IMR-90 (cell line): ENCODE results near the gene CNNM1. TPM values are rescaled to one million over a fixed set of nuclear protein-coding genes. Genes with fewer than 3 reads are reported as not detected.

Experiments used
- ATAC-seq: fragments of 200-7000 bp; cut with Tn5 transposase; 2 replicates; pipeline ENCODE4 v1.9.1; 2020; ENCODE audit warnings: low read depth, mild to moderate bottlenecking, moderate library complexity
- BruUV-seq: library from RNA; stranded (reverse); fragments of 400-500 nt; replicated peaks from 2 replicates; lab custom pipeline; 2021; lab: Mats Ljungman, UMichigan
- CTCF ChIA-PET: fragments of 300-600 bp; formaldehyde crosslinking; extraction: SDS; loops from one replicate; lab custom pipeline; 2021; ENCODE audit warnings: antibody characterized with exemption; lab: Yijun Ruan, JAX
- POLR2A ChIA-PET: fragments of 300-600 bp; sonication (Branson Sonifier 250); formaldehyde crosslinking; loops from one replicate; lab custom pipeline; 2022; ENCODE audit warnings: antibody characterized with exemption; ENCODE audit not compliant: unreplicated experiment; lab: Charles Lee
- DNase-seq: peaks from one replicate; pipeline ENCODE4 v3.0.0; 2013
- H2AFZ ChIP-seq: replicated peaks from 2 replicates; pipeline ENCODE3; 2013; ENCODE audit warnings: low read length, mild to moderate bottlenecking; ENCODE audit not compliant: poor library complexity
- H2AK5ac ChIP-seq: 2 replicates; pipeline ENCODE4 v1.6.1; 2013; ENCODE audit warnings: low read depth, low read length, inconsistent platforms
- H2AK9ac ChIP-seq: replicated peaks from 2 replicates; pipeline ENCODE3; 2013; ENCODE audit warnings: mild to moderate bottlenecking, low read depth, low read length, moderate library complexity; ENCODE audit not compliant: poor library complexity
- H2BK120ac ChIP-seq: 2 replicates; pipeline ENCODE4 v1.6.1; 2013; ENCODE audit warnings: low read depth, low read length, inconsistent platforms
- H2BK15ac ChIP-seq: 3 replicates; pipeline ENCODE4 v1.6.1; 2013; ENCODE audit warnings: low read depth, low read length, inconsistent platforms
- H2BK20ac ChIP-seq: 2 replicates; pipeline ENCODE4 v1.6.1; 2013; ENCODE audit warnings: low read depth, mild to moderate bottlenecking, inconsistent platforms, low read length, moderate library complexity
- H2BK5ac ChIP-seq: 2 replicates; pipeline ENCODE4 v1.6.1; 2013; ENCODE audit warnings: mild to moderate bottlenecking, low read depth, low read length, inconsistent platforms; ENCODE audit not compliant: poor library complexity, severe bottlenecking
- H3K14ac ChIP-seq: replicated peaks from 2 replicates; pipeline ENCODE4 v1.6.1; 2013; ENCODE audit warnings: low read depth, low read length, inconsistent platforms
- H3K18ac ChIP-seq: 2 replicates; pipeline ENCODE4 v1.6.1; 2013; ENCODE audit warnings: low read depth, low read length, control low read depth
- H3K23ac ChIP-seq: 2 replicates; pipeline ENCODE4 v1.6.1; 2013; ENCODE audit warnings: low read depth, low read length, inconsistent platforms
- H3K27ac ChIP-seq: 2 replicates; pipeline ENCODE4 v1.5.1; 2013; ENCODE audit warnings: mild to moderate bottlenecking, control low read depth, low read length; ENCODE audit not compliant: insufficient read depth
- H3K27me3 ChIP-seq: 2 replicates; pipeline ENCODE4 v1.6.1; 2013; ENCODE audit warnings: low read length; ENCODE audit not compliant: control insufficient read depth, insufficient read depth
- H3K36me3 ChIP-seq: 2 replicates; pipeline ENCODE4 v1.6.1; 2013; ENCODE audit warnings: low read length, mixed read lengths; ENCODE audit not compliant: control insufficient read depth, insufficient read depth
- H3K4ac ChIP-seq: 2 replicates; pipeline ENCODE4 v1.6.1; 2013; ENCODE audit warnings: low read depth, low read length, inconsistent platforms
- H3K4me1 ChIP-seq: 2 replicates; pipeline ENCODE4 v1.6.1; 2013; ENCODE audit warnings: low read length, mixed read lengths; ENCODE audit not compliant: control insufficient read depth, insufficient read depth
- H3K4me2 ChIP-seq: 2 replicates; pipeline ENCODE4 v1.6.1; 2013; ENCODE audit warnings: low read depth, mild to moderate bottlenecking, control low read depth, low read length, moderate library complexity
- H3K4me3 ChIP-seq: 2 replicates; pipeline ENCODE4 v1.5.1; 2013; ENCODE audit warnings: low read depth, mild to moderate bottlenecking, control low read depth, low read length, moderate library complexity; ENCODE audit not compliant: insufficient read depth
- H3K56ac ChIP-seq: 2 replicates; pipeline ENCODE4 v1.6.1; 2013; ENCODE audit warnings: low read length, inconsistent platforms; ENCODE audit not compliant: insufficient read depth; ENCODE audit errors: extremely low read depth
- H3K79me1 ChIP-seq, 2 experiments: 2 replicates each; pipeline ENCODE4 v1.6.1; 2013; ENCODE audit warnings: low read length in 2 of 2, inconsistent platforms in 1 of 2, low read depth in 1 of 2
- H3K9ac ChIP-seq: 2 replicates; pipeline ENCODE4 v1.6.1; 2013; ENCODE audit warnings: low read depth, low read length, control low read depth
- H3K9me1 ChIP-seq: 2 replicates; pipeline ENCODE4 v1.6.1; 2013; ENCODE audit warnings: low read length, inconsistent platforms; ENCODE audit not compliant: insufficient read depth
- H3K9me3 ChIP-seq: 2 replicates; pipeline ENCODE4 v1.6.1; 2013; ENCODE audit warnings: low read length; ENCODE audit not compliant: control insufficient read depth, insufficient read depth
- H4K20me1 ChIP-seq: 2 replicates; pipeline ENCODE4 v1.6.1; 2013; ENCODE audit warnings: low read length, inconsistent platforms; ENCODE audit not compliant: insufficient read depth
- H4K5ac ChIP-seq: 2 replicates; pipeline ENCODE4 v1.6.1; 2013; ENCODE audit warnings: mild to moderate bottlenecking, low read depth, low read length, control low read depth
- H4K8ac ChIP-seq, 2 experiments: 2 replicates each; pipeline ENCODE4 v1.6.1; 2013; ENCODE audit warnings: low read depth in 2 of 2, low read length in 2 of 2, control low read depth in 1 of 2, inconsistent platforms in 1 of 2
- H4K91ac ChIP-seq: 2 replicates; pipeline ENCODE4 v1.6.1; 2013; ENCODE audit warnings: low read depth, low read length, inconsistent platforms; ENCODE audit not compliant: insufficient read depth
- BHLHE40 ChIP-seq: fragments of 150-350 bp; IDR thresholded peaks from 2 replicates; pipeline ENCODE4 v1.6.1; 2016; ENCODE audit warnings: mild to moderate bottlenecking, low read depth, low read length
- FOS ChIP-seq: fragments of 150-350 bp; IDR thresholded peaks from 2 replicates; pipeline ENCODE4 v1.6.1; 2016; ENCODE audit warnings: low read depth, low read length
- MAFK ChIP-seq: IDR thresholded peaks from 2 replicates; pipeline ENCODE4 v1.6.1; 2012; ENCODE audit warnings: low read depth, low read length, improper control_type of control experiment
- MXI1 ChIP-seq: IDR thresholded peaks from 2 replicates; pipeline ENCODE4 v1.6.1; 2012; ENCODE audit warnings: low read depth, mild to moderate bottlenecking, low read length, moderate library complexity, borderline replicate concordance
- POLR2A ChIP-seq: IDR thresholded peaks from 2 replicates; pipeline ENCODE4 v1.6.1; 2012; ENCODE audit warnings: mild to moderate bottlenecking, low read depth, low read length
- RAD21 ChIP-seq: IDR thresholded peaks from 2 replicates; pipeline ENCODE4 v1.6.1; 2012; ENCODE audit warnings: low read length, improper control_type of control experiment
- RCOR1 ChIP-seq: IDR thresholded peaks from 2 replicates; pipeline ENCODE4 v1.6.1; 2012; ENCODE audit warnings: mild to moderate bottlenecking, low read length, improper control_type of control experiment; ENCODE audit not compliant: insufficient replicate concordance
- SMC3 ChIP-seq: fragments of 150-350 bp; IDR thresholded peaks from 2 replicates; pipeline ENCODE4 v1.6.1; 2016; ENCODE audit warnings: low read depth, mild to moderate bottlenecking, antibody characterized with exemption, low read length, moderate library complexity
- WGBS, 2 experiments: methylation state at CpG; one replicate each; pipeline versions ENCODE4 v1.1.5 to v1.1.7; 2013; ENCODE audit warnings: missing lambda C conversion rate in 2 of 2; ENCODE audit not compliant: insufficient read length in 1 of 2; ENCODE audit errors: extremely low coverage in 2 of 2; 5-methylcytosine and 5-hydroxymethylcytosine counted together
- dilution Hi-C: fragments of 300-500 bp; cut with HindIII; formaldehyde crosslinking; loops from one replicate; pipeline ENCODE4 v1.14.3; 2018; ENCODE audit warnings: low sequenced_read_pairs; ENCODE audit not compliant: unreplicated experiment
- in situ Hi-C: fragments of 300-500 bp; cut with MboI; formaldehyde crosslinking; loops from 3 replicates; pipeline ENCODE4 v1.14.3; 2019; ENCODE audit warnings: low sequenced_read_pairs, inconsistent platforms, mixed read lengths
- intact Hi-C: fragments of 100-400 bp; cut with micrococcal nuclease; formaldehyde crosslinking; loops from 2 replicates; pipeline ENCODE4 v1.10.0; 2022
- polyA plus RNA-seq, 3 experiments: library from polyadenylated mRNA; depleted of rRNA; stranded (reverse); fragments of >200 nt; gene quantifications; 2 replicates each; pipeline ENCODE4 v1.2.3, GENCODE V29; 2012; ENCODE audit warnings: low replicate concordance in 1 of 3
- total RNA-seq: library from RNA; depleted of rRNA; stranded (reverse); fragments of >200 nt; gene quantifications from 2 replicates; pipeline ENCODE4 v1.2.3, GENCODE V29; 2012
- TF ChIP-seq, protein P1 (sequence below): fragments of 150-350 bp; IDR thresholded peaks from 2 replicates; pipeline ENCODE4 v1.6.1; 2016; ENCODE audit warnings: low read depth, mild to moderate bottlenecking, low read length, moderate library complexity, borderline replicate concordance

Gene CNNM1
- total and polyA plus RNA-seq, 2 of the 4 experiments (the other 2 are of a cell fraction): 0.18 to 0.39 TPM

GRCh38 chr10:99280472-99280871 is 48.7 kb upstream of the CNNM1 start:
- Histone ChIP-seq H3K9me1 (no peaks in the 10 kb centered on the region), H3K27me3 (no peaks in the 10 kb centered on the region), H3K4me1 (no peaks in the 10 kb centered on the region), H4K8ac (no peak overlapping the region), H3K4me2 (no peak overlapping the region), H3K23ac (no peak overlapping the region), H2AK9ac (no peak overlapping the region), H3K14ac (no peak overlapping the region), H2BK15ac (no peak overlapping the region), H2BK5ac (no peak overlapping the region), H2AK5ac (no peak overlapping the region), H3K4me3 (no peak overlapping the region), H4K20me1 (no peaks in the 10 kb centered on the region), H3K9me3 (no peaks in the 10 kb centered on the region), H3K4ac (no peak overlapping the region), H3K27ac (no peak overlapping the region), H3K9ac (no peak overlapping the region), H4K91ac (no peak overlapping the region), H2BK120ac (no peak overlapping the region), H2AFZ (no peak overlapping the region), H3K36me3 (no peaks in the 10 kb centered on the region), H3K79me1 (no peaks in the 10 kb centered on the region), H2BK20ac (no peak overlapping the region), H3K18ac (no peak overlapping the region), H4K5ac (no peak overlapping the region), H3K56ac (no peak overlapping the region)
- dilution Hi-C loops: no loop called here
- CTCF ChIA-PET: interaction anchor here (1.2 kb wide), 1 partner anchor 10 kb away, joined by 3 read pairs; no protein-coding TSS in a partner anchor
- ATAC-seq (no peak), DNase-seq (no peak)
- WGBS, 2 experiments: no CpG with 5 or more reads among the region's 2 CpGs
- intact Hi-C loops: no loop called here
- in situ Hi-C loops: no loop called here
- POLR2A ChIA-PET: interaction anchor here (0.6 kb wide), 1 partner anchor 1846 kb away, joined by 3 read pairs; no protein-coding TSS in a partner anchor
- no TSS peak for BruUV-seq
- TF ChIP-seq POLR2A (no peak), BHLHE40 (no peak), SMC3 (no peak), MXI1 (no peak), MAFK (no peak), RCOR1 (no peak), RAD21 (no peak), FOS (no peak)
- TF ChIP-seq, protein P1, sequence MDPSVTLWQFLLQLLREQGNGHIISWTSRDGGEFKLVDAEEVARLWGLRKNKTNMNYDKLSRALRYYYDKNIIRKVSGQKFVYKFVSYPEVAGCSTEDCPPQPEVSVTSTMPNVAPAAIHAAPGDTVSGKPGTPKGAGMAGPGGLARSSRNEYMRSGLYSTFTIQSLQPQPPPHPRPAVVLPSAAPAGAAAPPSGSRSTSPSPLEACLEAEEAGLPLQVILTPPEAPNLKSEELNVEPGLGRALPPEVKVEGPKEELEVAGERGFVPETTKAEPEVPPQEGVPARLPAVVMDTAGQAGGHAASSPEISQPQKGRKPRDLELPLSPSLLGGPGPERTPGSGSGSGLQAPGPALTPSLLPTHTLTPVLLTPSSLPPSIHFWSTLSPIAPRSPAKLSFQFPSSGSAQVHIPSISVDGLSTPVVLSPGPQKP: no peak
